Cardiac muscle cell (in vitro differentiated cells and primary cell): ENCODE measurements around the gene NPY. TPM values are rescaled to one million over a fixed set of nuclear protein-coding genes. Genes with fewer than 3 reads are reported as not detected.

Experiments
- DNase-seq, 2 donors: peaks; one replicate each; pipeline versions ENCODE4 v3.0.0 to v3.0.0-alpha.2; 2010 to 2017; ENCODE audit warnings: low read depth in 1 of 2, low spot score in 1 of 2
- H3K27ac ChIP-seq: fragments of 200-600 bp; sonication (generic); 2 replicates; pipeline ENCODE4 v1.5.1; 2016
- H3K27me3 ChIP-seq: fragments of 200-600 bp; sonication (generic); 2 replicates; pipeline ENCODE4 v1.6.0; 2016; ENCODE audit warnings: control low read depth
- H3K36me3 ChIP-seq: fragments of 200-600 bp; sonication (generic); 2 replicates; pipeline ENCODE4 v1.5.1; 2016; ENCODE audit warnings: control low read depth
- H3K4me1 ChIP-seq: fragments of 200-600 bp; sonication (generic); 2 replicates; pipeline ENCODE4 v1.8.1; 2017; ENCODE audit warnings: low read depth, mild to moderate bottlenecking, mixed run types
- H3K4me3 ChIP-seq: fragments of 200-600 bp; sonication (generic); 2 replicates; pipeline ENCODE4 v1.5.1; 2016; ENCODE audit warnings: mild to moderate bottlenecking
- H3K9me3 ChIP-seq: fragments of 200-600 bp; sonication (generic); 2 replicates; pipeline ENCODE4 v1.5.1; 2017; ENCODE audit warnings: low read depth, mild to moderate bottlenecking, control low read depth
- polyA plus RNA-seq: library from polyadenylated mRNA; unstranded; fragments of >200 nt; fragmentation: Nextera tagmentation; extraction: Ambion mirVana; gene quantifications from 2 replicates; pipeline ENCODE4 v1.2.1, GENCODE V29; 2016
- total RNA-seq: library from RNA; depleted of rRNA; stranded (reverse); fragments of >200 nt; gene quantifications from 2 replicates; pipeline ENCODE4 v1.2.3, GENCODE V29; 2016
- TF ChIP-seq, protein P1 (sequence below): IDR thresholded peaks from 2 replicates; pipeline ENCODE4 v1.5.1; 2012; ENCODE audit warnings: low read depth, mild to moderate bottlenecking, low read length

The NPY gene
- total and polyA plus RNA-seq, 2 experiments from 2014 or later = 3.5 to 5.1 TPM

DNA sequence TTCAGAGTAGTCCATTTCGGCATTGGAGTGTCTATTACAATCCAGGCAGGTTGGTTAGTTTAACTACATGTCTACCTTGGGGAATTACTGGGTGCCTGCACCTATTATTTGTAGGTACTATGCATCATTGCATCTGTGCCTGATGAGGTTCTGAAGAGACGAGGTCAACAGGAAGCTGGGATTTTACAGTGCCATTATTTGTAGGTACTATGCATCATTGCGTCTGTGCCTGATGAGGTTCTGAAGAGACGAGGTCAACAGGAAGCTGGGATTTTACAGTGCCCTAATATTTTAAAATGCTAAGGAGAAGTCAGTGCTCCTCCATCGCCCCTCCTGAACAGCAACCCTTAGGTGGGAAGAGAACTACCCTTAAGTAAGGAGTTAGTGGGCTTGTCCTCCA, 41.7 kb downstream of the NPY start:
- H3K4me3 ChIP-seq = no peak overlapping the region
- H3K36me3 ChIP-seq = no peaks in the 10 kb centered on the region
- peaks cover 6% of the 10 kb centered on the region for H3K27me3 ChIP-seq
- H3K27ac ChIP-seq = no peak overlapping the region
- DNase-seq = no peak
- TF ChIP-seq, protein P1, sequence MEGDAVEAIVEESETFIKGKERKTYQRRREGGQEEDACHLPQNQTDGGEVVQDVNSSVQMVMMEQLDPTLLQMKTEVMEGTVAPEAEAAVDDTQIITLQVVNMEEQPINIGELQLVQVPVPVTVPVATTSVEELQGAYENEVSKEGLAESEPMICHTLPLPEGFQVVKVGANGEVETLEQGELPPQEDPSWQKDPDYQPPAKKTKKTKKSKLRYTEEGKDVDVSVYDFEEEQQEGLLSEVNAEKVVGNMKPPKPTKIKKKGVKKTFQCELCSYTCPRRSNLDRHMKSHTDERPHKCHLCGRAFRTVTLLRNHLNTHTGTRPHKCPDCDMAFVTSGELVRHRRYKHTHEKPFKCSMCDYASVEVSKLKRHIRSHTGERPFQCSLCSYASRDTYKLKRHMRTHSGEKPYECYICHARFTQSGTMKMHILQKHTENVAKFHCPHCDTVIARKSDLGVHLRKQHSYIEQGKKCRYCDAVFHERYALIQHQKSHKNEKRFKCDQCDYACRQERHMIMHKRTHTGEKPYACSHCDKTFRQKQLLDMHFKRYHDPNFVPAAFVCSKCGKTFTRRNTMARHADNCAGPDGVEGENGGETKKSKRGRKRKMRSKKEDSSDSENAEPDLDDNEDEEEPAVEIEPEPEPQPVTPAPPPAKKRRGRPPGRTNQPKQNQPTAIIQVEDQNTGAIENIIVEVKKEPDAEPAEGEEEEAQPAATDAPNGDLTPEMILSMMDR = no peak
- H3K4me1 ChIP-seq = no peaks in the 10 kb centered on the region
- no peaks in the 10 kb centered on the region for H3K9me3 ChIP-seq

DNA sequence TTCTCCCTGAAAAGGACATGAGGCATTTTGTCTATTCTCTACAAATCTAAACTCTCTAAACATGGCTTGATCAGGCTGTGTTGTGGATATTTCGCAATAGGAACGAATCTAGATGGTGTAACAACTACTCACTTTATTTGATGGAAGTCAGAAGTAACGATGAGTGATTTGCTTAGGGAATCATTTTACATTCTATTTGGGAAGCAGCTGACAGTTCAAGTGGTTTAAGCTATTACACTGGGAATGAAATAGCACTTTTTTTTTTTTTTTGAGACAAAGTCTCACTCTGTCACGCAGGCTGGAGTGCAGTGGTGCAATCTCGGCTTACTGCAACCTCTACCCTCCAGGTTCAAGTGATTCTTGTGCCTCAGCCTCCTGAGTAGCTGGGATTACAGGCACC, 44.1 kb downstream of the NPY start:
- TF ChIP-seq, protein P1 = no peak
- Histone ChIP-seq H3K36me3 (no peaks in the 10 kb centered on the region), H3K27me3 (peaks cover 6% of the 10 kb centered on the region), H3K4me3 (no peak overlapping the region), H3K4me1 (no peaks in the 10 kb centered on the region), H3K27ac (no peak overlapping the region), H3K9me3 (no peaks in the 10 kb centered on the region)
- DNase-seq = no peak

DNA sequence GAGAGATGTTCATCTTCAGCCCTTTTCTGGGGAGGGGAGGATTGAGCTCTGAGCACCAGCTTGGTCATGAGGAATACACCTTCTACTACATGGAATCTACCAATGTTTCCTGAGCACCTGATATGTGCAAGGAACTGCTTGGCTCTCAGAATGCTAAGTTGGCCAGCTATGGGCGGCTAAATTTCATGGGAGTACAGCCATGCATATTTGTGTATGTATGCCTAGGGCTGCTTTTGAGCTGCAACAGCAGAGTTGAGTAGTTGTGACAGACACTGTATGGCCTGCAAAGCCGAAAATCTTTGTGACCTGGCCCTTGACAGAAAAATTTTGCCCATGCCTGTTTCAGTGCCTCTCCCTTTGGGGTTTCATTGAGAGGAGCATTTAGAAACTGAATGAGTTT, 44.9 kb downstream of the NPY start:
- TF ChIP-seq, protein P1 = no peak

DNA sequence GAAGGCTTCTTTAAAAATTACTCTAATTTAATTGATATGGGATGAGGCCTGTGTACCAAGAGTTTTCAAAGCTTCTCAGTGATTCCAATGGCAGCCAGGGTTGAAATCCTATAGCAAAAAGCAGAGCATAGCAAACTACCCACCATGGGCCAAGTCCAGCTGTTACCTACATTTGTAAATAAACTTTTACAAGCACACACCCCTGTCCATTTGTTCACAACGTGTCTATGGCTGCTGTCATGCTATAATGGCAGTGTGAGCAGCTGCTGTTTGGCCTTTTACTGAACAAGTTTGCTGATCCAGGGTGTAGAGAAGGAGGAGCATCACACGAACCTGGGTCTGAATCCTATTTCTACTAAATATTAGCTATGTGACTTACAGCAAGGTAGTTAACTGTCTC, 50.0 kb downstream of the NPY start:
- Histone ChIP-seq H3K4me3 (no peak overlapping the region), H3K9me3 (no peaks in the 10 kb centered on the region), H3K27ac (no peak overlapping the region), H3K27me3 (peaks cover 24% of the 10 kb centered on the region), H3K36me3 (no peaks in the 10 kb centered on the region), H3K4me1 (no peaks in the 10 kb centered on the region)
- TF ChIP-seq, protein P1 = no peak
- no peak for DNase-seq

More for the DNA sequence above, 44.9 kb downstream of the NPY start:
- Histone ChIP-seq H3K27ac (no peak overlapping the region), H3K4me1 (no peaks in the 10 kb centered on the region), H3K27me3 (peaks cover 12% of the 10 kb centered on the region), H3K9me3 (no peaks in the 10 kb centered on the region), H3K4me3 (no peak overlapping the region), H3K36me3 (no peaks in the 10 kb centered on the region)
- no peak for DNase-seq

DNA sequence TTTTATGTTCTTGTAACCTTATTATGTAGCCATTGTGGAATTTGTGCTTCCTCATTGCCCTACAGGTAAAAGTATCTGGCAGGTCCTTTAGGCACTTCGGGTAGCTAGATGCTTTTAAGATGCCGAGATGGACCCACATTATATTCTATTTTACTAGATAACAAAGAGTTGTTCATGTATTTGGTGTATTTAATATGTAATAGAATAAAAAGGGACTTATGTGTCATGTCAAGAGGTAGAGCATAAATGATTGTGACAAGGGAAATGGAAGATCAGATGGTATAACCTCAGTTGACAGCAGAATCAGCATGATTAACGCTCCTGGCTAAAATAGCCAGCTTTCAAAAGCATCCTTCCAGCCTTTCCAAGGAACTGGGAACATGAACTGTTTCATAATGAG, 50.6 kb downstream of the NPY start:
- Histone ChIP-seq H3K4me3 (no peak overlapping the region), H3K36me3 (no peaks in the 10 kb centered on the region), H3K9me3 (no peaks in the 10 kb centered on the region), H3K27ac (no peak overlapping the region), H3K4me1 (no peaks in the 10 kb centered on the region), H3K27me3 (peaks cover 25% of the 10 kb centered on the region)
- TF ChIP-seq, protein P1 = no peak
- no peak for DNase-seq

DNA sequence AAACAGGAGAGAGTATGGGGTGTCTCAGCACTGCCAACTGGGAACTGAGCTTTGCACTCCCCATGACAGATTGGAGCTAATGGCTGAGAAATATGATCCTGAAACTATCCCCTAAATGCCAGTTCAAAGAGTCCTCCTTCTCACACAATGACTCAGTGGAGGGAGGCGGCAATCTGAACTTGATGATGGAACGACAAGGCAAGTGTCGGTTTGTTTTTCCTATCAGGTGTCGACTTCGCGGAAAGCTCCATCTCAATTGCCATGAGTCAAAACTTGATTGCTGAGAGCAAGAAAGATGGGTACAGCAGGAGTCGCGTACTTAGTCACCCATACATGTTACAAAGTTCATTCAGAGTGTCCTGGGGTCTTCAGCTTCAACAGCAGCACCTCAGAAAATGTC, 52.5 kb downstream of the NPY start:
- H3K4me3 ChIP-seq = no peak overlapping the region

More for the DNA sequence above, 52.5 kb downstream of the NPY start:
- Histone ChIP-seq H3K9me3 (no peaks in the 10 kb centered on the region), H3K4me1 (peaks cover 11% of the 10 kb centered on the region), H3K36me3 (no peaks in the 10 kb centered on the region), H3K27me3 (peaks cover 25% of the 10 kb centered on the region), H3K27ac (no peak overlapping the region)
- TF ChIP-seq, protein P1 = no peak
- peak in 1 of 2 donors; percentile 28 for DNase-seq
